ENCODE data around the gene SLC39A12.

The SLC39A12 gene

DNA sequence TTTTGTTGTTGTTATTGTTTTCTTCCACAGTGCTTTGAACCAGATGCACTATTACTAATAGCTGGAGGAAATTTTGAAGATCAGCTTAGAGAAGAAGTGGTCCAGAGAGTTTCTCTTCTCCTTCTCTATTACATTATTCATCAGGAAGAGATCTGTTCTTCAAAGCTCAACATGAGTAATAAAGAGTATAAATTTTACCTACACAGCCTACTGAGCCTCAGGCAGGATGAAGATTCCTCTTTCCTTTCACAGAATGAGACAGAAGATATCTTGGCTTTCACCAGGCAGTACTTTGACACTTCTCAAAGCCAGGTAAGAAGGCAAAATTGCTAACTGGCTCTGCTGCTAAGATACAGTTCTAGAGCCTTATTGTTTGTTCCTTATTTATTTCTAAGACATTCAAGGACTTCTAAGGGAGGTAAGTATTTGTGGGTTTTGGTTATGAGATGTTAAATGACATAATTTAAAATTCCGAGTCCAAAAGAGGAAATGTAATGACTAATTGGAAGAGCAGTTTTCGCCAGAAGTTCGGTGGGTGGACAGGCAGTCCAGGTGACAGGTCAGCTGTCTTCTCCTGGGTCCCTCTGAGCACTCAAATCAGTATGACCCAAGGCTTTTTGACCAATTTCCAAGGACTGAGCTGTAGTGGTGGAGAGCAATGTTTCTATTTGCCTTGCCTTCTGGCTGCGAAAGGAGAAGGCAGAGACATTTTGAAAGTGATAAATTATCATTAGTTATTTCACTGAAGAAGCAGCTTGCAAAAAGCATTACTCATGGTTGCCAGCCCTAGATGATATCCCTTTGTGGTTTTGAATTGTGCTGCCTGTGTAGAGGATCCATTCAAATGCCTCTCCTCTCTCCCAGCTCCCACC, 10.1 kb downstream of the SLC39A12 start:
- DNase-seq (ENCODE audit: insufficient read length, low spot score) (no peak), FAIRE-seq (no peak)

- no peak for FAIRE-seq
- no peak for DNase-seq (ENCODE audit: insufficient read length, low spot score)
Measured at GRCh38 chr10:17963431-17963830, 11.7 kb downstream of the SLC39A12 start.

GRCh38 chr10:17965649-17966235, 14.0 kb downstream of the SLC39A12 start:
- no peak for DNase-seq (ENCODE audit: insufficient read length, low spot score)
- FAIRE-seq = no peak

DNA sequence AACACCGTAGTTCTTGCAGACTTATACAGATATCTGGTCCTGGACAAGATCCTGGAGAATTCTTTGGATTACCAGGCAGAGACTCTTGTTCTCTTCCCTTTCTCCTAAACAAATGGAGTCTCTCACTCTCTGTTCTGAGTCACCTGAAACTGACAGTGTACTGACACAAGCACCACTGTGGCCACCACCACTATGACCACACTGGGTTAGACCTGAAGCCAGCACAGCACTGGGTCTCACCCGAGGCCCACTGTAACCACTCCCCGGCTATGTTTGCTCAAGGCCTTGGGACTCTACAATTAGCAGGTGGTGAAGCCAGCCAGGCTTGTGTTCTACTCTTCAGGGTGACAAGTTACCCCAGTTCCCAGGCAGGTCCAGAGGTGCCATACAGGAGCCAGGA, 22.8 kb downstream of the SLC39A12 start:
- no peak for FAIRE-seq
- no peak for DNase-seq (ENCODE audit: insufficient read length, low spot score)

GRCh38 chr10:17980846-17981565, 29.3 kb downstream of the SLC39A12 start:
- DNase-seq (ENCODE audit: insufficient read length, low spot score) = no peak
- no peak for FAIRE-seq

GRCh38 chr10:17981766-17982380, 30.2 kb downstream of the SLC39A12 start:
- FAIRE-seq (no peak), DNase-seq (ENCODE audit: insufficient read length, low spot score) (no peak)

DNA sequence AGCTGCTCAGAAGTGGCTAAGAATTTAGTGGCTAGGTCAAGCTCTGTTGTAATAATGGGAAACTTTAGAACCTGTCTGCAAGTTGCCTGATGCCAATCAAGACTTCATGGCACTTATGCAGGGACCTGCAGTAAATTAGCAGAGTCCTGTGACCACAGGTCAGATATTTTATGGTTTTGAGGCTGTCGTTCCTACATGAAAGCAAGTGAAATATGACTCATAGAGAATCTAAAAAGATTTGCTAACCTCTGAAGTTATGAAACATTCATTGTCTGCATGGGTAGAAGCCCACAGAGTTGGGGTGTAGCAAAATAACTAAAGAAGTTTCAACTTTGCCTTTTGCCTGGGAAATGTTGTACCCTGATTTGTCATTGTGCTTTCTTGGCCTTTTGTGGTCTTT, 32.3 kb downstream of the SLC39A12 start:
- FAIRE-seq (no peak), DNase-seq (ENCODE audit: insufficient read length, low spot score) (no peak)

GRCh38 chr10:17984563-17984962, 32.8 kb downstream of the SLC39A12 start:
- FAIRE-seq (no peak), DNase-seq (ENCODE audit: insufficient read length, low spot score) (no peak)

DNA sequence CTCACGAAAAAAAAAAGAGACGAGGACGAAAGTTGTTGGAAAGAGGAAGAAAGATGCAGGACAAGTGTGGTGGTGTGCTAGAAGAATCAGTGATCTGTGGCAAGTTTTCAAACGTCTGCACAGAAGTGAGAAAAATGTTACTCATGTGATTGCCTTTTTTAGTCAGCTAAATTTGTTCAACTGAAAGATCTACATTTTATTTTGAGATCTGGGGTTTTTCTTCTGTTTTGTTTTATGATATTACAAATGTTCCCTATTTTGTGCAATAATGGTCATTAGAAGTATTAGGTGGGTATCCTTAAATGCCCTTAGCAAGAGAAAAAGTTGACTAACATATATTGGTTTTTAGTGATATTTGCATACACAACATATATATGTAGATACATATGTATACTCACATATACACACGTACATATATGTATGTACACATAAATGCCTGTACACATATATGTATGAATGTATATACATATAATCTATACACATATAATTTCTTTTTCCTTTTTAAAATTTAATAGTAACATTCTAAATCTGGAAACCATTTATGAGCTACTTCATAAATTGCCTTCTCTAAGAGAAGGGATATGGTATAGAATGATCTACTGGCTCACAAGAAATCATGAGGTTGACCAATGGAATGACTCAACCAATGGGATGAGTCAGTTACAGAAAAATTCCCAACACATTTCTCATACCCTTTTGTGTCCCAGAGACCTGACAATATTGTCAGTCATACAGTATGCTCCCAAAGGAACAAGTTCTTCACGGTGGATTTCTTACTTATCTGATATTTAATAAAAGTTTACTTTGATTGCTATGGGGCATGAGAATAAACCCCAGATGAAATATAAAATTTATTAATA, 38.4 kb downstream of the SLC39A12 start:
- no peak for DNase-seq (ENCODE audit: insufficient read length, low spot score)
- peak; percentile 76 for FAIRE-seq

DNA sequence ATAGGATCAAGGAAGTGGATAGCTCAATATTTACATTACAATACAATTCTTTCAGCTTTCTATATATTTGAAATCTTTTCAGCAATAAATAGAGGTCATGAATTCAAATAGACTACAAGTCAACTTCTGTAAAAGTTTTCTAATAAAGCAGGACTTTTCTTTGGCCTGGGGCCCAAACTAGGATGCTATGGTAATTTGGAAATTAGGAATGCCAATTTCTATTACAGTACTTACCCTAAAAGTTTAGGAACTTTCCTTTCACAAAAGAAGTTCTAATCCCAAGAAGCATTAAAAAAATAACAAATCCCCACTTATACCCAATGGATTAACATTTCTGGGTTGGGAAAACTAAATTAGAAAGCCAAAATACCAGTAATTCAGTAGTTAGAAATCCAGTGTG, 40.5 kb downstream of the SLC39A12 start:
- DNase-seq (ENCODE audit: insufficient read length, low spot score) (no peak), FAIRE-seq (no peak)

DNA sequence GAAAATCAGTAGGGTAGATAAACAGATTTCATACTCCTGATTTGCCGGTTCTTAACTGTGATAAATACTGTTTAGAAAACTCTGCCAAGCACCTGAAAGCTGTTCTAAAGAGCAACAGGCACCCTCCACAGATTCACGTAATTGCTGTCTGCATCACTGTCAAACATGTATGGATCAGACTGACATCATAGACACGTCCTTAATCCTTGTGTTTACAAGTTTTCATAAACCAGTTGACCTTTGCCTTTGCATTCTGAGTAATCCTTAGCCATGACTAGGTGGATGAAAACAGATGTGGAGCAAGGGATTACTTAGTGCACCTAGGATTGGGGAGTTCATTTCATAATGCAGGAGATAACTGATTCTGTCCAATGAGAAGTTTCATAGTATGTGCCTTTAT, 41.6 kb downstream of the SLC39A12 start:
- no peak for FAIRE-seq
- DNase-seq (ENCODE audit: insufficient read length, low spot score) = no peak

DNA sequence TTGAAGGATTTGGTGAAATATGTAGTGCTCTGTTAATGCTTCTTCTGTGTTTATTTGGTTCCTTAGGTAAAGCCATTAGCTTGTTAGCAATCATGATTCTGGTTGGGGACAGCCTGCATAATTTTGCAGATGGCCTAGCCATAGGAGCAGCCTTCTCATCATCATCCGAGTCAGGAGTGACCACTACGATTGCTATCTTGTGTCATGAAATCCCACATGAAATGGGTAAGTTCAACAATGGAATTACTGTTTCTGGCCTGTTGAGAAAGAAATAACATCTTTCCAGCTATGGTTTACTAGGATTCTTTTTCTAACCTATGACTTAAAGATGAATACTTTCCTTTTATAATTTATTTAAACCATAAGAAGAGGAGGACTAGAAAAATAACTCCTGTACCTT, 48.9 kb downstream of the SLC39A12 start:
- no peak for FAIRE-seq
- no peak for DNase-seq (ENCODE audit: insufficient read length, low spot score)

DNA sequence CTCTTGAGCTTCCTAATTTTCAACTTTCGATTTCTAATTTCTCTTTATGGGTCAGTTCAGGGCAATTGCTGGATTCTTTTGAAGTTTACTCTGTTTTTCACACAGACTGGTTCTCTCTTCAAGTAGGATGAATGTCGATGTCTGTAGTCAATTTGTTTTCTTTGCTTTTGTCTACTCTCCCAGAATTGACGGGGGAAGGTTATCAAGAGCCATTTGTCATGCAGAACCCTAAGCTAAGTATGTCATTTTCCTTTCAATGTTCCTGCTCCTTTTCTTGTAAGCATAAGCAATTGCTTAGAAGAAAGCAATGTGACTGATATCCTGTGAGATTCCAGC, 53.7 kb downstream of the SLC39A12 start:
- FAIRE-seq (no peak), DNase-seq (ENCODE audit: insufficient read length, low spot score) (no peak)

- DNase-seq (ENCODE audit: insufficient read length, low spot score) (no peak), FAIRE-seq (no peak)
Measured at GRCh38 chr10:18005781-18006456, 54.2 kb downstream of the SLC39A12 start.

DNA sequence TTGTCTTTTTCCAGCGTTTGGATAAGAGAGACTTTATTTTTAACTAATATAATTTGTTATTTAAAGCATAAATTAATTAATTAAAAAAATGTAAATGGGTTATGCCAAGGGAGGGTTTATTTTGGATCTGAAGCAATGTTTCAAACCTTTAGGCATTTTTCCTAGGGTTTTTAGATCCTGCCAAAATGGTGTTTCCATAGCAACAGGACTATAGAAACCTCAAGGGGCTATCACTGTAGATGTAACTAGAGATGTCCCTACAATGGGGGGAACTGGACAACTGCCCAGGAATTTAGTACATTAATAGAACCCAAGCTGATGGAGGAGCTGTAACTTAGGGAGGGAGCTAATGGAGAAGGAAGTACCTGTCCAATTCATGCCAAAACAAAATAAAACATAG, 57.3 kb downstream of the SLC39A12 start:
- DNase-seq (ENCODE audit: insufficient read length, low spot score) (no peak), FAIRE-seq (no peak)

- FAIRE-seq (no peak), DNase-seq (ENCODE audit: insufficient read length, low spot score) (no peak)
Measured at GRCh38 chr10:18010050-18010449, 58.3 kb downstream of the SLC39A12 start.

DNA sequence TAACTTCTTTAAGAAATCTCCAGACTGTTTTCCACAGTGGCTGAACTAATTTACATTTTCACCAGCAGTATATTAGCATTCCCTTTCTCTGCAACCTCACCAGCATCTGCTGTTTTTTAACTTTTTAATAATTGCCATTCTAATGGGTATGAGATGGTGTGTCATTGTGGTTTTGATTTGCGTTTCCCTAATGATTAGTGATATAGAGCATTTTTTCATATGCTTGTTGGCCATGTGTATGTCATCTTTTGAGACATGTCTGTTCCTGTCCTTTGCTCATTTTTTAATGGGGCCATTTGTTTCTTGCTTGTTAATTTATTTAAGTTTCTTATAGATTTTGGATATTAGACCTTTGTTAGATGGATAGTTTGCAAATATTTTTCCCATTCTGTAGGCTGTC, 68.8 kb downstream of the SLC39A12 start:
- FAIRE-seq (no peak), DNase-seq (ENCODE audit: insufficient read length, low spot score) (no peak)

DNA sequence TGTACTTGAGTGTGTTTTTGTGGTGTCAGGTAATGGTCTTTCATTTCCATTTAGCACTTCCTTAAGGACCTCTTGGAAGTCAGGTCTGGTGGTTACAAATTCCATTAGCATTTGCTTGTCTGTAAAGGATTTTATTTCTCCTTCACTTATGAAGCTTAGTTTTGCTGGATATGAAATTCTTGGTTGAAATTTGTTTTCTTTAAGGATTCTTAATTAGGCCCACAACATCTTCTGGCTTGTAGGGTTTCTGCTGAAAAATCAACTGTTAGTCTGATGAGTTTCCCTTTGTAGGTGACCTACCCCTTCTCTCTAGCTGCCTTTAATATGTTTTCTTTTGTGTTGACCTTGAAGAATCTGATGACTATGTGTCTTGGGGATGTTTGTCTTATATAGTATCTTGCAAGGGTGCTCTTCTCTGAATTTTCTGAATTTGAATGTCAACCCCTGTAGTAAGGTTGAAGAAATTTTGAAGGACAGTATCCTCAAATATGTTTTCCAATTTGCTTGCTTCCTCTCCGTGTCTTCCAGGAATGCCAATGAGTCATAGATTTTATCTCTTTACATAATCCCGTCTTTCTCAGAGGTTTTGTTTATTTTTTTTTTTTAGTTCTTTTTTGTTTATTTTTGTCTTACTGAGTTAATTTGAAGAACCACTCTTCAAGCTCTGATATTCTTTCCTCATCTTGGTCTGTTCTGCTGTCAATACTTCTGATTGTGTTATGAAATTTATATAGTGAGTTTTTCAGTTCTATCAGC, 70.2 kb downstream of the SLC39A12 start:
- DNase-seq (ENCODE audit: insufficient read length, low spot score) = no peak

More for the DNA sequence above, 70.2 kb downstream of the SLC39A12 start:
- FAIRE-seq = no peak
